HepG2 (cell line): Measurements from ENCODE around the gene PCOLCE2. TPM values are rescaled to one million over a fixed set of nuclear protein-coding genes. Genes with fewer than 3 reads are reported as not detected.

Experiments
- ATAC-seq: fragments of 200-7000 bp; cut with Tn5 transposase; 3 replicates; pipeline ENCODE4 v1.9.1; 2020; ENCODE audit warnings: mild to moderate bottlenecking, moderate library complexity
- BruUV-seq: library from RNA; stranded (reverse); fragments of 400-500 nt; replicated peaks from 2 replicates; lab custom pipeline; 2021; lab: Mats Ljungman, UMichigan
- CTCF ChIA-PET: fragments of 300-600 bp; formaldehyde crosslinking; extraction: SDS; loops from one replicate; lab custom pipeline; 2021; ENCODE audit warnings: low total read pairs, inconsistent platforms, low intra/inter-chr PET ratio; lab: Yijun Ruan, JAX
- POLR2A ChIA-PET: fragments of 350-600 bp; sonication (Branson Sonifier 250); formaldehyde crosslinking; loops from one replicate; lab custom pipeline; 2020; ENCODE audit warnings: antibody characterized with exemption, inconsistent platforms; lab: Yijun Ruan, JAX
- DNase-seq: peaks from one replicate; pipeline ENCODE4 v3.0.0-alpha.2; 2015; ENCODE audit warnings: low spot score
- FAIRE-seq: peaks from 3 replicates; lab custom pipeline; 2011; peaks lifted over from hg19 to GRCh38; lab: Jason Lieb, UNC
- H2AFZ ChIP-seq: one replicate; pipeline ENCODE4 v1.6.1; 2011; ENCODE audit warnings: low read length, inconsistent platforms
- H3K27ac ChIP-seq: fragments of 300-600 bp; 3 replicates; pipeline ENCODE4 v1.8.0; 2011; ENCODE audit warnings: mixed run types, mild to moderate bottlenecking, mixed read lengths, low read length, inconsistent platforms; ENCODE audit not compliant: insufficient read depth; ENCODE audit errors: extremely low read length
- H3K27me3 ChIP-seq, 2 experiments: fragments of 200-600 bp in 1 of 2; 2 replicates in 1 of 2; 3 replicates in 1 of 2; pipeline versions ENCODE4 v1.6.0 to v1.8.0; 2011; ENCODE audit warnings: low read length in 2 of 2, mild to moderate bottlenecking in 2 of 2, moderate library complexity in 2 of 2, inconsistent platforms in 1 of 2; ENCODE audit not compliant: insufficient read depth in 2 of 2, control insufficient read depth in 1 of 2
- H3K36me3 ChIP-seq, 2 experiments: fragments of 200-600 bp in 1 of 2; replicated peaks in 1 of 2; 2 replicates in 1 of 2; 3 replicates in 1 of 2; pipeline versions ENCODE4 v1.5.1 to v1.8.0; 2011; ENCODE audit warnings: low read length in 2 of 2, inconsistent platforms in 1 of 2; ENCODE audit not compliant: insufficient read depth in 2 of 2, control insufficient read depth in 1 of 2
- H3K4me1 ChIP-seq: 2 replicates; pipeline ENCODE4 v1.5.1; 2012; ENCODE audit warnings: low read length, inconsistent platforms; ENCODE audit not compliant: insufficient read depth
- H3K4me2 ChIP-seq: 2 replicates; pipeline ENCODE4 v1.6.0; 2011; ENCODE audit warnings: low read depth, low read length, inconsistent platforms
- H3K4me3 ChIP-seq, 3 experiments: fragments of 200-600 bp in 1 of 3; sonication (generic), shearing (Covaris generic) in 1 of 3; replicated peaks in 1 of 3; 2 replicates each; pipeline ENCODE4 v1.5.1; 2011 to 2016; ENCODE audit warnings: low read length in 3 of 3, inconsistent platforms in 2 of 3, low read depth in 2 of 3, mild to moderate bottlenecking in 2 of 3, control low read depth in 1 of 3, mixed read lengths in 1 of 3; ENCODE audit not compliant: insufficient read depth in 1 of 3
- H3K79me2 ChIP-seq: one replicate; pipeline ENCODE4 v1.6.1; 2011; ENCODE audit warnings: low read length, inconsistent platforms; ENCODE audit not compliant: insufficient read depth
- H3K9ac ChIP-seq: 2 replicates; pipeline ENCODE4 v1.6.0; 2011; ENCODE audit warnings: mild to moderate bottlenecking, low read depth, low read length, inconsistent platforms; ENCODE audit not compliant: insufficient read depth
- H3K9me3 ChIP-seq: 2 replicates; pipeline ENCODE4 v1.5.1; 2012; ENCODE audit warnings: mild to moderate bottlenecking, low read length
- H4K20me1 ChIP-seq: 2 replicates; pipeline ENCODE4 v1.6.0; 2011; ENCODE audit warnings: inconsistent platforms, mild to moderate bottlenecking, low read length, moderate library complexity; ENCODE audit not compliant: insufficient read depth
- BCLAF1 ChIP-seq: fragments of 450-650 bp; IDR thresholded peaks from 2 replicates; pipeline ENCODE4 v1.6.1; 2017; ENCODE audit warnings: mild to moderate bottlenecking
- MAZ ChIP-seq, 2 experiments: sonication (generic) in 1 of 2; formaldehyde crosslinking in 1 of 2; IDR thresholded peaks; 2 replicates each; pipeline versions ENCODE4 v1.5.0 to v1.6.1; 2012 to 2020; ENCODE audit warnings: low read depth in 2 of 2, mild to moderate bottlenecking in 2 of 2, borderline replicate concordance in 1 of 2, improper control_type of control experiment in 1 of 2, low read length in 1 of 2, missing genetic modification reagents in 1 of 2, moderate library complexity in 1 of 2
- MEF2D ChIP-seq: sonication (generic); formaldehyde crosslinking; IDR thresholded peaks from 2 replicates; pipeline ENCODE4 v1.5.1; 2020; ENCODE audit warnings: mild to moderate bottlenecking, missing genetic modification reagents
- MLX ChIP-seq: IDR thresholded peaks from 2 replicates; pipeline ENCODE4 v1.6.1; 2016
- PATZ1 ChIP-seq: sonication (generic); formaldehyde crosslinking; IDR thresholded peaks from 2 replicates; pipeline ENCODE4 v1.4.0; 2020; ENCODE audit warnings: missing genetic modification reagents
- PCBP1 ChIP-seq: fragments of 200-400 bp; formaldehyde crosslinking; IDR thresholded peaks from 2 replicates; pipeline ENCODE4 v1.6.1; 2017; ENCODE audit warnings: mild to moderate bottlenecking, low read depth, low read length, borderline replicate concordance
- RFXANK ChIP-seq: IDR thresholded peaks from 2 replicates; pipeline ENCODE4 v1.6.1; 2016
- SSRP1 ChIP-seq: IDR thresholded peaks from 2 replicates; pipeline ENCODE4 v1.6.1; 2016; ENCODE audit warnings: control low read depth
- THYN1 ChIP-seq: sonication (generic); formaldehyde crosslinking; IDR thresholded peaks from 2 replicates; pipeline ENCODE4 v1.8.1; 2023; ENCODE audit warnings: low read depth, mild to moderate bottlenecking, moderate library complexity, missing genetic modification reagents, borderline replicate concordance
- TP53 ChIP-seq: sonication (generic); formaldehyde crosslinking; conservative IDR thresholded peaks from 2 replicates; pipeline ENCODE4 v1.4.0; 2020; ENCODE audit warnings: missing genetic modification reagents
- ZNF761 ChIP-seq: sonication (generic); formaldehyde crosslinking; conservative IDR thresholded peaks from 2 replicates; pipeline ENCODE4 v1.4.0; 2020; ENCODE audit warnings: mild to moderate bottlenecking, missing genetic modification reagents
- WGBS: methylation state at CpG from one replicate; pipeline ENCODE4 v1.1.6; 2017; ENCODE audit warnings: low lambda C conversion rate; 5-methylcytosine and 5-hydroxymethylcytosine counted together
- in situ Hi-C: cut with HindIII; loops from 2 replicates; pipeline ENCODE4 v1.10.0; 2017; ENCODE audit warnings: low pct_unique_long_range_greater_than_20kb; ENCODE audit not compliant: extremely low pct_ligation_motif_present
- intact Hi-C: fragments of 100-400 bp; cut with micrococcal nuclease; formaldehyde crosslinking; loops from one replicate; pipeline ENCODE4 v1.10.0; 2022; ENCODE audit not compliant: unreplicated experiment
- polyA plus RNA-seq, 8 experiments: library from polyadenylated mRNA; depleted of rRNA in 3 of 8; stranded (reverse) in 7 of 8; unstranded in 1 of 8; fragments of >200 nt; fragmentation: Illumina TruSeq in 4 of 8; extraction: Trizol in 4 of 8; gene quantifications; 2 replicates each; pipeline versions ENCODE4 v1.2.1 to v1.2.3, GENCODE V29; 2011 to 2016; ENCODE audit warnings: low read depth in 4 of 8, missing spikeins in 1 of 8, mixed read lengths in 1 of 8; ENCODE audit not compliant: insufficient read depth in 1 of 8
- total RNA-seq, 5 experiments: library from RNA; depleted of rRNA; stranded (reverse); fragments of >200 nt; fragmentation: Illumina TruSeq; extraction: Trizol; gene quantifications; 2 replicates each; pipeline ENCODE4 v1.2.3, GENCODE V29; 2016; ENCODE audit warnings: low read depth in 1 of 5
- TF ChIP-seq, protein P1 (sequence below): fragments of 450-650 bp; IDR thresholded peaks from 2 replicates; pipeline ENCODE4 v1.6.1; 2017
- TF ChIP-seq, protein P2 (sequence below): sonication (generic); formaldehyde crosslinking; IDR thresholded peaks from 2 replicates; pipeline ENCODE4 v1.4.0; 2020; ENCODE audit warnings: missing genetic modification reagents
- TF ChIP-seq, protein P3 (sequence below): sonication (generic); formaldehyde crosslinking; IDR thresholded peaks from 2 replicates; pipeline ENCODE4 v1.4.0; 2020; ENCODE audit warnings: missing genetic modification reagents

The PCOLCE2 gene
- total and polyA plus RNA-seq, 2 of the 13 experiments (the other 11 are each of a cell fraction or from before 2014, with no cell fraction given) = 0.71 to 2.0 TPM

DNA sequence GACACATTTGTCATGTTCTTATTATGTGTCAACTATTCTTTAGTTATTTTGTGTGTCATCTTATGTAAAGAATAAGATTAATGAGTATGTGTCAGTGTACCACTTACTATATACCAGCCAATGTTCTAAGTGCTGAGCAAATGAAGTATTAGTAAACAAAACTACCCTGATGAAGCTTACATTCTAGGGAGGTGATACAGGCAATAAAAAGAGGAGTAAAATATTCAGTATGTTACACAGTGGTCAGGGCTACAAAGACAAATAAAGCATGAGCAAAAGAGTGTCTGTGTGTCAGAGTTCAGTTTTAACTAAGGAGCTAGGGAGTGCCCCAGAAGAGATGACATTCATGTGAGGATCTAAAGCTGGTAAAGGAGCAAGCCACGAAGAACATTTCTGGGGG lies 86.0 kb downstream of the PCOLCE2 start (continued):
- TF ChIP-seq, protein P1, sequence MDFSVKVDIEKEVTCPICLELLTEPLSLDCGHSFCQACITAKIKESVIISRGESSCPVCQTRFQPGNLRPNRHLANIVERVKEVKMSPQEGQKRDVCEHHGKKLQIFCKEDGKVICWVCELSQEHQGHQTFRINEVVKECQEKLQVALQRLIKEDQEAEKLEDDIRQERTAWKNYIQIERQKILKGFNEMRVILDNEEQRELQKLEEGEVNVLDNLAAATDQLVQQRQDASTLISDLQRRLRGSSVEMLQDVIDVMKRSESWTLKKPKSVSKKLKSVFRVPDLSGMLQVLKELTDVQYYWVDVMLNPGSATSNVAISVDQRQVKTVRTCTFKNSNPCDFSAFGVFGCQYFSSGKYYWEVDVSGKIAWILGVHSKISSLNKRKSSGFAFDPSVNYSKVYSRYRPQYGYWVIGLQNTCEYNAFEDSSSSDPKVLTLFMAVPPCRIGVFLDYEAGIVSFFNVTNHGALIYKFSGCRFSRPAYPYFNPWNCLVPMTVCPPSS = no peak
- TF ChIP-seq THYN1 (no peak), PCBP1 (no peak), MEF2D (no peak)
- TF ChIP-seq, protein P2, sequence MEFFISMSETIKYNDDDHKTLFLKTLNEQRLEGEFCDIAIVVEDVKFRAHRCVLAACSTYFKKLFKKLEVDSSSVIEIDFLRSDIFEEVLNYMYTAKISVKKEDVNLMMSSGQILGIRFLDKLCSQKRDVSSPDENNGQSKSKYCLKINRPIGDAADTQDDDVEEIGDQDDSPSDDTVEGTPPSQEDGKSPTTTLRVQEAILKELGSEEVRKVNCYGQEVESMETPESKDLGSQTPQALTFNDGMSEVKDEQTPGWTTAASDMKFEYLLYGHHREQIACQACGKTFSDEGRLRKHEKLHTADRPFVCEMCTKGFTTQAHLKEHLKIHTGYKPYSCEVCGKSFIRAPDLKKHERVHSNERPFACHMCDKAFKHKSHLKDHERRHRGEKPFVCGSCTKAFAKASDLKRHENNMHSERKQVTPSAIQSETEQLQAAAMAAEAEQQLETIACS (CRISPR knock-in tag) = no peak

GRCh38 chr3:142801746-142802145 lies 87.1 kb downstream of the PCOLCE2 start:
- Histone ChIP-seq H3K79me2 (no peaks in the 10 kb centered on the region), H3K27me3 (no peaks in the 10 kb centered on the region), H3K9ac (no peak overlapping the region), H3K4me2 (no peak overlapping the region), H3K4me3 (no peak overlapping the region), H2AFZ (no peak overlapping the region), H3K4me1 (no peaks in the 10 kb centered on the region), H3K36me3 (peaks cover 0 to 5% of the 10 kb centered on the region in 2 experiments; a peak in 1 of 5 replicates), H3K9me3 (no peaks in the 10 kb centered on the region), H3K27ac (no peak overlapping the region), H4K20me1 (no peaks in the 10 kb centered on the region)
- ChIA-PET CTCF (no interaction called here), POLR2A (no interaction called here)
- DNase-seq (no peak), ATAC-seq (no peak), FAIRE-seq (no peak)
- 93% methylated on average over 2 of the region's 2 CpGs for WGBS
- intact Hi-C loops = no loop called here
- no TSS peak for BruUV-seq
- in situ Hi-C loops = no loop called here
- TF ChIP-seq MLX (no peak), TP53 (CRISPR knock-in tag) (no peak), RFXANK (CRISPR knock-in tag) (no peak), ZNF761 (CRISPR knock-in tag) (no peak), PATZ1 (CRISPR knock-in tag) (no peak), SSRP1 (CRISPR knock-in tag) (no peak), MAZ (IDR thresholded peaks at IDR 0.05; ENCODE audit: borderline replicate concordance, low read depth, low read length) (no peak), MAZ (CRISPR knock-in tag; IDR thresholded peaks at IDR 0.05; ENCODE audit: low read depth) (no peak), BCLAF1 (no peak)
- TF ChIP-seq, protein P3, sequence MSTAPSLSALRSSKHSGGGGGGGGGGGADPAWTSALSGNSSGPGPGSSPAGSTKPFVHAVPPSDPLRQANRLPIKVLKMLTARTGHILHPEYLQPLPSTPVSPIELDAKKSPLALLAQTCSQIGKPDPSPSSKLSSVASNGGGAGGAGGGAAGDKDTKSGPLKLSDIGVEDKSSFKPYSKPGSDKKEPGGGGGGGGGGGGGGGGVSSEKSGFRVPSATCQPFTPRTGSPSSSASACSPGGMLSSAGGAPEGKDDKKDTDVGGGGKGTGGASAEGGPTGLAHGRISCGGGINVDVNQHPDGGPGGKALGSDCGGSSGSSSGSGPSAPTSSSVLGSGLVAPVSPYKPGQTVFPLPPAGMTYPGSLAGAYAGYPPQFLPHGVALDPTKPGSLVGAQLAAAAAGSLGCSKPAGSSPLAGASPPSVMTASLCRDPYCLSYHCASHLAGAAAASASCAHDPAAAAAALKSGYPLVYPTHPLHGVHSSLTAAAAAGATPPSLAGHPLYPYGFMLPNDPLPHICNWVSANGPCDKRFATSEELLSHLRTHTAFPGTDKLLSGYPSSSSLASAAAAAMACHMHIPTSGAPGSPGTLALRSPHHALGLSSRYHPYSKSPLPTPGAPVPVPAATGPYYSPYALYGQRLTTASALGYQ = no peak
